HG03457 (cell line): ENCODE results near the gene LRRC8C.

Experiments used
- ATAC-seq: cut with Tn5 transposase; IDR thresholded peaks from one replicate; pipeline ENCODE4 v1.9.1; 2021; ENCODE audit warnings: moderate number of reproducible peaks; ENCODE audit not compliant: unreplicated experiment

LRRC8C gene

GRCh38 chr1:89633248-89633799, 404 bp downstream of the LRRC8C start:
- peak; percentile 34 for ATAC-seq

GRCh38 chr1:89633800-89634625, 1.1 kb downstream of the LRRC8C start:
- no peak for ATAC-seq

DNA sequence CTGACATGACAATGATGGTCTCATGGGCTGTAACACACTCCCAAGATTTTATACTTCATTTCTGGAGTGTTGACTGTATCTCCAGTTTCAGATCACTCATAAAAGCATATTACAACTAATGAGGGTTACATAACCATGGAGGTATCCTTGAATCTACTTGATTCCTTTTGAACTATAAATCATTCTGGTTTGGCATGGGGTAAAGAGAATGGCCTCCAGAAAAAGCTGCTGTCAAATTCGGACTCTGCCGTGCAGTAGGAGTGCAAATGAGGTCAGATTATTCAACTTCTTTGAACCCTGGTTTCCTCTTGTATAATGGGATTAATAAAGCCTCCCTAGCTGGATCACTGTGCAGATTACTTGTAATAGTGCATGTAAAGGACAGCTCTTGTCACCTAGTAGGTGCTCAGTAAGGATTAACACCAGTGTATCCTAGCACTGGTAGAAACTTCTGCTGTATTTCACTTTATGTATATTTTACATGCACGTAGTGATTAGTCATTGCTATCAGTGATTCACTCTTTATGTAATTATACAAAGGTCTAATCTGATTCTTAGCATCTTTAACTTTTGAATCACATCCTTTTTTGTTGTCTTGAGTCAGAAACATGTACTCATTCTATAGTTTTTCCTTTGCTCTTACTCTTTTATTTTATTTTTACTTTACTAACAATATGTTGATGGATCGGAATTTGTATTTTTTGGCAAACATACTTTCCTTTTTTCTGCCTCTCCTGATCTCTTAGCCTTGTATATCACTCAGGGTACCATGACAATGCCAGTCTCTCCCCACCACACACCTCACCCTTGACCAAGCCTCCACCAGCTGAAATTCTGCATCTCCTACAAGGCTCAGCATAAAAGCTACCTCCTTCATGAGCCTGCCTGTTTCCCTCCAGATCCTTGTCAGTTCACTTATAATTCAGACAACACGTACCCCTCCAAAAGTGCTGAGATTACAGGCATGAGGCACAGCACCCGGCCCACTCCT, 3.2 kb downstream of the LRRC8C start:
- ATAC-seq: no peak

DNA sequence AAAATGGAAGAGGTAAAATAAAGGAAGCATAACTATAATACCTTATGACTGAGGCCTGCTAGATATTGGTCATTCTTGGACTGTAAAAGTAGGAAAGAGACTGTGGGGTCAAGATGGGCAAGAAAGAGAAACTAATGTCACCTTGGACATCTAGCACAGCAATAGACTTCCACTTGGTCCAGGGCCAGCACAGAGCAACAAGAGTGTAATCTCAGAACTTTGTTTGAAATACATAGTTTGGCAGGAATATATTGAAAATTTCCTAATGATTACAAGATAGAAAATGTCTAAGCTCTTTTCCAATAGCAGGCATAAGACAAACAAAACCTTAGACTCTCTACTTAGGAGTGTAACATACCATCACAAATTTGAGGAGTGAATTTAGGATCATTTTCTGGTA, 4.6 kb downstream of the LRRC8C start:
- no peak for ATAC-seq

- ATAC-seq: no peak
Observed at GRCh38 chr1:89640440-89640839, 7.5 kb downstream of the LRRC8C start.

DNA sequence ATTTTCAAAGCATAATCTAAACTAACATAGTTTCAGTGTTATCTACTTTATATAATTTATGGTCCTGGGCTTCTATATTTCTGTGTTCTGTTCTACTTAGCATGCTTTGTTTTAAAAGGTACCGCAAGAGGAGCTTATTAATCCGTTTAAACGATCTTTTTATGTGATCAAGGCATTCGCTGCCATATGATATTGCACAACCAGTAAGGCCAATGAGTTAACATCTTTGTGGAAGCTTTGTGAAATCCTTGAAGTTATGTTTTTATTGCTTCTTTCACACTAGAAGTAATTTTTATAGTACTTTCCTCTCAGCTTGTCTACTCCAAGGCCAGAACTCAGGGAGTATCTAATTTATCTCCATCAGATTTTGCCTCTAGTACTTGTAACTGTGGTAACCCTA, 8.9 kb downstream of the LRRC8C start:
- no peak for ATAC-seq

- ATAC-seq: no peak
Observed at GRCh38 chr1:89643577-89643976, 10.7 kb downstream of the LRRC8C start.

GRCh38 chr1:89644119-89644814, 11.3 kb downstream of the LRRC8C start:
- no peak for ATAC-seq

DNA sequence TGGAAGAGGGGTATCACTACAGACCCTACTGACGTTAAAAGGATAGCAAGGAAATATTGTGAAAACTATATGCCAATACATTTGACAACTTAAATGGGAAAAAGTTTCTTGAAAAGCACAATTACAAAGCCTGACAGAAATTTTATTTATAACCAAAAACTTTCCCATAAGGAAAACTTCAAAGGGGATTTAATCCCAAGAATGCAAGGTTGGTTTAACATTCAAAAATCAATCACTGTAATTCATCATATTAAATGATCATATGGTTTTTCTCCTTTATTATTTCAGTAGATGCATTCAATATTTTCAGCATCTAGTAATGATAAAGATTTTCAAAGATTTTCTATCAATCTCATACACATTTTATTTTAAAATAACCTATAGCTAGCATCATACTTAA, 13.3 kb downstream of the LRRC8C start:
- ATAC-seq: no peak

GRCh38 chr1:89649783-89650182, 16.9 kb downstream of the LRRC8C start:
- ATAC-seq: no peak

DNA sequence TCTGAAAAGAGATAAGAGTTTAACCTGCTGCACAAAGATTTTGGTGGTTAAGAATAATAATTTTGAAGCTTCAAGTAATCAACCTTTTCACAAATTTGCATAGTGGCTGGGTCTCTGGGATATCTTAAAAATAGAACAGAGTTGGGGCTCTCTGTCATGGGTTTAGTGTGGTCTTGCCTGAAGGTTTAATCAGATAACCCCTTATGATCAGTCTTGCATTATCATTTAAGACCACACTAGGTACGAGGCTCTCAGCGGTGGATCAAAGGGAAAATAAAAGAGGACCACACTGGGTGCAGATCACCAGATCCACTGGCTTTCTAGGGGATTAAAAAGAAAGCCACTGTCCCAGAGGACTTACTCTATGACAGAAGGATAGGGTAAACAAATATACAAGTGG, 19.5 kb downstream of the LRRC8C start:
- no peak for ATAC-seq

DNA sequence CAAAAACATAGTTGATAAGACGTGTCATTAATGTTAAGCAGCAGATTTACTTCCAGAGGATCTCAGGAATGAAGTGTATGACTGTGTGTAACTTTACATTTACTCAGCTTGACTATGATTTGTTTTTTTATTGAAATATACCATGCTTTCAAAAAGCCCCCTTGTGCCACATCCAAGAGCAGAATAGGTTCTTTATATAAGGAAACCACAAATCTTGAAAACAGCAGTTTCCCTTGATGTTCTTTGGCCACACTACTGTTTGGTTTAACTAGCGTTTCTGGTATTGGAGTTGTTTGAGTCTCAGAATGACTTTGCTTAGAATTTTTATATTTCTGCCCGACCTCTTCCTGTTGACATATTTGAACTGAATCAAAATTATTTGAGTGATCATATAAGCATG, 25.0 kb downstream of the LRRC8C start:
- peak; percentile 55 for ATAC-seq

GRCh38 chr1:89659322-89660081, 26.6 kb downstream of the LRRC8C start:
- ATAC-seq: no peak

GRCh38 chr1:89660224-89661061, 27.5 kb downstream of the LRRC8C start:
- ATAC-seq: no peak

DNA sequence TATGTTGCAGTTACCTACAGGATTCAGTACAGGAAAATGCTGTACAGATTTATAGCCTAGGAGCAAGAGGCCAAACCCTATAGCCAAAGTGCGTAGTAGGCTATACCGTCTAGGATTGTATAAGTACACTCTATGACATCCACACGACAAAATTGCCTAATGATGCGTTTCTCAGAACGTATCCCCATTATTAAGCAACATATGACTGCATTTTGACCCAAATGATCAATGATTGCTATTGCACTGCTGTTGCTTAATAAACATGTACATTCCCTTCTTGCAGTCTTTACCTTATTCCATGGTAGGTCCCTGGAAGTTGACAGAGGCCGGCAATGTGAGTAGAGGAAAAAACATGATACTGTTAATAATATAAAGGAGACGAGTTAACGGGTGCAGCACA, 33.0 kb downstream of the LRRC8C start:
- ATAC-seq: no peak

DNA sequence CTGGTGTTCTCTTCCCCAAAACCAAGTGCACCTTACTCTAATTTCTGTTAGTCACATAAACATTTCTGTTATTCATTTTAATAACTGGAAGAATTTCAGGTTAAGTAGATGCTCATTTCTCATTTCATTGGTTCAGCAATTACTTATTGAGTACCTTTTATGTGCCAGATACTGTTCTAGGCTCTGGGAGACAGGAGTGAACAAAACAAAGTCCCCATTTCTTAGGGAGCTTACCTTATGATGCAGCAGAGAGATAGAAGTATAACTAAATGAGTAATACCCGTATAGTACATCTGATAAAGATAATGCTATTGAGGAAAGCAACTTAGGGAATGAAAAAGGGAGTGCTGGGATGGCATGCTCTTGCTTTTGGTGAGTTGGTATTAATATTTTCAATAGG, 33.7 kb downstream of the LRRC8C start:
- no peak for ATAC-seq

GRCh38 chr1:89667691-89668090, 34.8 kb downstream of the LRRC8C start:
- no peak for ATAC-seq

GRCh38 chr1:89668961-89669360, 36.0 kb downstream of the LRRC8C start:
- ATAC-seq: no peak

DNA sequence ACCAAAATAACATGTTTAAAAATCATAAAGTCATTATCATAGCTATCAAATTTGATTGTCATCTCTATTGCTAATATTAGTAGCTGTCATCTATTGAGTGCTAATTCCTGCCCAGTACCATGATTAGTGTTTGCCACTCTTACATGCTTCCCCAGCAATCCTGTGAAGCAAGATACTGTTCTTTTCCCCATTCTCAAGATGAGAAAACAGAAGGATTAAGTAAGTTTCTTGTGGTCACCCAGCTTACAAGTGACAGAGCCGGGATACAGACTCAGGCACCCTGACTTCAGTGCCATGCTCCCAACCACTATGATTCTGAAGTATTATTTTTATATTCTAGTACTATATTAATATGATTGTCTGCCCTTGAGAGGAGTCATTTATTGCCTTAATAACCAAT, 36.5 kb downstream of the LRRC8C start:
- no peak for ATAC-seq
